ENCODE data around the gene ITPRID2.

GRCh38 chr2:181962142-181962541 is 70.6 kb downstream of the ITPRID2 start:
- TF ChIP-seq CTCF (IDR thresholded peaks at IDR 0.05) = no peak
- TF ChIP-seq ZFX (IDR thresholded peaks at IDR 0.05; ENCODE audit: borderline replicate concordance) = no peak

Data from 22Rv1 (cell line).